RWPE1 (cell line): ENCODE measurements around the gene PCDH9.

Experiments used
- CTCF ChIA-PET: fragments of 350-600 bp; sonication (Branson Sonifier 250); formaldehyde crosslinking; extraction: SDS; loops from one replicate; lab custom pipeline; 2021; lab: Yijun Ruan, JAX
- POLR2A ChIA-PET: fragments of 400-600 bp; formaldehyde crosslinking; extraction: SDS; loops from one replicate; lab custom pipeline; 2020; ENCODE audit warnings: antibody characterized with exemption; ENCODE audit not compliant: low non-redundant PET; lab: Yijun Ruan, JAX
- DNase-seq: peaks from one replicate; pipeline ENCODE4 v3.0.0; 2012; ENCODE audit warnings: low spot score
- H3K27ac ChIP-seq: fragments of 450-650 bp; 2 replicates; pipeline ENCODE4 v1.5.1; 2017
- TF ChIP-seq, protein P1 (sequence below): fragments of 450-650 bp; conservative IDR thresholded peaks from 2 replicates; pipeline ENCODE4 v1.5.1; 2017; ENCODE audit warnings: low read depth, mild to moderate bottlenecking

PCDH9 gene

GRCh38 chr13:66358564-66358963 lies 871.6 kb downstream of the PCDH9 start:
- TF ChIP-seq, protein P1, sequence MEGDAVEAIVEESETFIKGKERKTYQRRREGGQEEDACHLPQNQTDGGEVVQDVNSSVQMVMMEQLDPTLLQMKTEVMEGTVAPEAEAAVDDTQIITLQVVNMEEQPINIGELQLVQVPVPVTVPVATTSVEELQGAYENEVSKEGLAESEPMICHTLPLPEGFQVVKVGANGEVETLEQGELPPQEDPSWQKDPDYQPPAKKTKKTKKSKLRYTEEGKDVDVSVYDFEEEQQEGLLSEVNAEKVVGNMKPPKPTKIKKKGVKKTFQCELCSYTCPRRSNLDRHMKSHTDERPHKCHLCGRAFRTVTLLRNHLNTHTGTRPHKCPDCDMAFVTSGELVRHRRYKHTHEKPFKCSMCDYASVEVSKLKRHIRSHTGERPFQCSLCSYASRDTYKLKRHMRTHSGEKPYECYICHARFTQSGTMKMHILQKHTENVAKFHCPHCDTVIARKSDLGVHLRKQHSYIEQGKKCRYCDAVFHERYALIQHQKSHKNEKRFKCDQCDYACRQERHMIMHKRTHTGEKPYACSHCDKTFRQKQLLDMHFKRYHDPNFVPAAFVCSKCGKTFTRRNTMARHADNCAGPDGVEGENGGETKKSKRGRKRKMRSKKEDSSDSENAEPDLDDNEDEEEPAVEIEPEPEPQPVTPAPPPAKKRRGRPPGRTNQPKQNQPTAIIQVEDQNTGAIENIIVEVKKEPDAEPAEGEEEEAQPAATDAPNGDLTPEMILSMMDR, result no peak
- CTCF ChIA-PET, result no interaction called here
- POLR2A ChIA-PET, result no interaction called here
- H3K27ac ChIP-seq, result no peak overlapping the region
- no peak for DNase-seq

DNA sequence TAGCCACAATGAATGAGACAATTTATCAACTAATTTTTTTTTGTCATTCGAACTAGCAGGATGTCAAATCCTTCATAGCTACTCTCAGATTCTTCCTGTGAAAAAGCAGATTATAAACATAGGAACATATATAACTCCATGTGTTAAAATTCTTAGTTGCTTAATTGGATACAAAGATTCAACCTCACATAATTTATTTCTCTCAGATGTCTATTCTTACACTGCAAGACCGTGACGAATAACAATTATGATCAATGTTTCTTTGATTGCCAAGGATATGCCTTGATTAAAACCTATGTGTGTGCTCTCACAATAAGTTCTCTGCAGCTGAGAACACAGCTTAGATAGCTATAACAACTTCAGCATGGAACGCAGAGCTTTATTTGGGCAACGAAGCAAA lies 872.7 kb downstream of the PCDH9 start:
- POLR2A ChIA-PET, result no interaction called here
- H3K27ac ChIP-seq, result no peak overlapping the region
- CTCF ChIA-PET, result no interaction called here
- TF ChIP-seq, protein P1, result no peak
- DNase-seq, result no peak

- no peak overlapping the region for H3K27ac ChIP-seq
- TF ChIP-seq, protein P1, result no peak
- CTCF ChIA-PET, result interaction anchor here (0.7 kb wide), 1 partner anchor 539 kb away, joined by 5 read pairs; no protein-coding TSS in a partner anchor
- POLR2A ChIA-PET, result no interaction called here
- no peak for DNase-seq
Measured at GRCh38 chr13:66354879-66355751, 875.0 kb downstream of the PCDH9 start.

- DNase-seq, result no peak
- CTCF ChIA-PET, result no interaction called here
Measured at GRCh38 chr13:66353664-66354063, 876.5 kb downstream of the PCDH9 start.

GRCh38 chr13:66349966-66350365 lies 880.2 kb downstream of the PCDH9 start:
- TF ChIP-seq, protein P1, result no peak
- no peak overlapping the region for H3K27ac ChIP-seq
- no peak for DNase-seq
- ChIA-PET CTCF (no interaction called here), POLR2A (no interaction called here)

More at GRCh38 chr13:66353664-66354063, 876.5 kb downstream of the PCDH9 start:
- TF ChIP-seq, protein P1, result no peak
- H3K27ac ChIP-seq, result no peak overlapping the region
- POLR2A ChIA-PET, result no interaction called here

DNA sequence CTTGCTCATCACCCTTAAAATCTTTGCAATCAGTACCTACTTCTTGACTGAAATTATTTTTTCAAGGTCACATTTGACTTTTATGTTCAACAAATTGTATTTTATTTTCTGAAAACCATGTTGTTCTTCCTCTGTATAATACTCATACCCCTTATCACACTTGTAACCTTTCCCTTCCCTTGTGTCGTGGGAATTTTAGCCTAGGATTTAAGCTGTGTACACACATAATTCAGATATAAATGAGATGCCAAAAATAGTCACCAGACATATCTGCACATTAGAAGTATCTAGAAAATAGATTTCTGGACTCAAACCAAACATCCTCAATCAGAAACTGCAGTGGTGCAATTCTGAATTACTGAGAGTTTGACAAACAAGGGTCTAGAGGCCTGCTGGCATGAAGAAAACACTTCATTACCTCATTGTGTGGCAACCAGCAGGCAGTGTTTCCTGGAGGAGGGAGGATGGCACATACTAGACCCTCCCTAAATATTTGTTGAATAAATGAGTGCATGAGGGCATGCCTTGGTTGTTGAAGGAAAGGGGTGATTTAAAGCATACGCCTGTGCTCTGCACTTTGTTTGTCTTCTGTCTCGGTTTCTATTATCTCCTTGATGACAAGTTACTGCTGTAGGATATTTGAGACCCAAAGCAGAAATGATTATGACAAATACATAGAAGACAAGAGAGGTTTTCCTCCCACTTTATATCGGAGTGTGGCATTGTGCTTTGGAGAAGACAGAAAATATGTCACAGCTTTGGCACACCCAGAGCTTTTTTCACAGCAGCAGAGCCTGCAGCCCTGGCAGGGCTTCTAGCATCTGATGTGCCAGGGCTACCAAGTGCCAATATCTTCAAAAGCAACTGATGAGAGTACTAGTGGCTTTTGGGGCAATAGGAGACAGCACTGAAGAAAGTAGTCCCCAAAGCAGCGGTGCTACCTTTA lies 881.1 kb downstream of the PCDH9 start:
- ChIA-PET CTCF (no interaction called here), POLR2A (no interaction called here)
- H3K27ac ChIP-seq, result no peak overlapping the region
- TF ChIP-seq, protein P1, result no peak
- no peak for DNase-seq
